Mesodermal cell (in vitro differentiated cells): Measurements from ENCODE around the gene PTGES2.

ENCODE experiments used
- H3K27ac ChIP-seq: 2 replicates; pipeline ENCODE4 v1.7.0; 2013; ENCODE audit warnings: mild to moderate bottlenecking, low read depth, low read length, moderate library complexity; ENCODE audit not compliant: severe bottlenecking
- H3K36me3 ChIP-seq: 2 replicates; pipeline ENCODE4 v1.7.1; 2013; ENCODE audit warnings: mild to moderate bottlenecking, low read length, moderate library complexity; ENCODE audit not compliant: control insufficient read depth, insufficient read depth
- H3K4me1 ChIP-seq: one replicate; pipeline ENCODE4 v1.7.1; 2013; ENCODE audit warnings: mild to moderate bottlenecking, low read length; ENCODE audit not compliant: insufficient read depth, control insufficient read depth, poor library complexity, severe bottlenecking
- H3K4me3 ChIP-seq: 2 replicates; pipeline ENCODE4 v1.7.0; 2013; ENCODE audit warnings: low read length, control low read depth, mild to moderate bottlenecking; ENCODE audit not compliant: insufficient read depth, poor library complexity, severe bottlenecking; ENCODE audit errors: extremely low read depth
- H3K9me3 ChIP-seq: 2 replicates; pipeline ENCODE4 v1.7.1; 2013; ENCODE audit warnings: mild to moderate bottlenecking, low read length, moderate library complexity; ENCODE audit not compliant: control insufficient read depth
- WGBS, 2 experiments: methylation state at CpG; one replicate each; pipeline ENCODE4 v1.1.5; 2013; ENCODE audit warnings: missing lambda C conversion rate in 2 of 2; ENCODE audit not compliant: insufficient coverage in 2 of 2; 5-methylcytosine and 5-hydroxymethylcytosine counted together

Gene PTGES2

DNA sequence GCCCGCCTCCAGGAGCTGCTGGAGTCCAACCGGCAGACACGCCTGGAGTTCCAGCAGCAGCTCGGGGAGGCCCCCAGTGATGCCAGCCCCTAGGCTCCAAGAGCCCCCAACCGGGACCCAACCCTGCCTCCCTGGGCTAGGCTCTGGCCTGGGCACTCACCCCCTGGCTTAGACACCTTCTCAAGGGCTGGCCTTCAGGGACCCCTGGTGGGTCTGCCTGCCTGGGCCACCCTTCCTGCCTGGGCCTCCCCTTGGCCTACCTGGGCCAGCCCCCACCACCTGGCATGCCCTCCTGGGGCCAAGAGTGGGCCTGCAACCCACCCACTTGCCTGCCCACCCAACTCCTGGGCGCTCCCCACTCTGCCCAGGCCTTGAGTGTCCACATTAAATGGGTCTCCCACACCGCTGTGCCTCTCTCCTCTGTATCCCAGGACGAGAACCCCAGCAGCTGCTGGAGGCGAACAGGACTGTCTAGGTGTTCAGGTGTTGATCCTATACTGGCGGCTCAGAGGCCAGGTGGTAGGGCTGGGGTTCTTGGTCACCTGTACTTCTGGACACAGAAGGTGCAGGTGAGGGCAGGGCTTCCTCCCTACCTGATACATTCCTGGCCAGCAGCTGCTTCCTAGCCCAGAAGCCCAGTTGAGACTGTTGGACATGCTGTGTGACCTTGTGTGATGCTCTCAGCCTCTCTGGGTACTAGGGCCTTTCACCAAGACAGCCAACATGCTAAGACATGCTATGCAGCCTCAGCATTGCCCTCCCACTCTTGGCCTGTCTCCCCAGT lies 36.2 kb upstream of the PTGES2 start:
- Histone ChIP-seq H3K4me3 (no peak overlapping the region), H3K36me3 (peaks cover 66% of the 10 kb centered on the region), H3K9me3 (no peaks in the 10 kb centered on the region), H3K27ac (no peak overlapping the region), H3K4me1 (no peaks in the 10 kb centered on the region)
- WGBS, 2 experiments, result 94 to 97% methylated on average over 8 of the region's 10 CpGs

DNA sequence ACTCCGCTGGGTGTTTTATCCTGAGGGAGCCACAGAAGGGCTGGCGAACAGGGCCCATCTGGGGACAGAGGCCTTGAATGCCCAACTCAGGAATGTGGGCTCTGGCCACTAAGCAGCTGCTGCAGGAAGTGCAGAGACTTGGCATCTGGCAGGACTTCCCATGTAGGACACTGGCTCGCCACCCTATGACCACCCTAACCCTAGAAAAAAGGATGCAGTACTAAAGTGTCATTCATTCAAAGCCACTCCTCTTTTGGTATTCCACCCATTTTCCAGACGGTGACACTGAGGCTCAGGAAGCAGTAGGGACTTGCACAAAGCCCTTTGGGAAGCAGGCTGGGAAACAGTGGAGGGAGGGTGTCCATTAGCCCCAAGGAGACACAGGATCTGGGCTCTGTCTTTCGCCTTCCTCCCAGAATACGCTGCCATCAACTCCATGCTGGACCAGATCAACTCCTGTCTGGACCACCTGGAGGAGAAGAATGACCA lies 35.5 kb upstream of the PTGES2 start:
- Histone ChIP-seq H3K4me1 (no peaks in the 10 kb centered on the region), H3K27ac (no peak overlapping the region), H3K4me3 (no peak overlapping the region), H3K36me3 (peaks cover 59% of the 10 kb centered on the region), H3K9me3 (no peaks in the 10 kb centered on the region)
- 91 to 97% methylated on average over 4 to 6 of the region's 6 CpGs for WGBS, 2 experiments

DNA sequence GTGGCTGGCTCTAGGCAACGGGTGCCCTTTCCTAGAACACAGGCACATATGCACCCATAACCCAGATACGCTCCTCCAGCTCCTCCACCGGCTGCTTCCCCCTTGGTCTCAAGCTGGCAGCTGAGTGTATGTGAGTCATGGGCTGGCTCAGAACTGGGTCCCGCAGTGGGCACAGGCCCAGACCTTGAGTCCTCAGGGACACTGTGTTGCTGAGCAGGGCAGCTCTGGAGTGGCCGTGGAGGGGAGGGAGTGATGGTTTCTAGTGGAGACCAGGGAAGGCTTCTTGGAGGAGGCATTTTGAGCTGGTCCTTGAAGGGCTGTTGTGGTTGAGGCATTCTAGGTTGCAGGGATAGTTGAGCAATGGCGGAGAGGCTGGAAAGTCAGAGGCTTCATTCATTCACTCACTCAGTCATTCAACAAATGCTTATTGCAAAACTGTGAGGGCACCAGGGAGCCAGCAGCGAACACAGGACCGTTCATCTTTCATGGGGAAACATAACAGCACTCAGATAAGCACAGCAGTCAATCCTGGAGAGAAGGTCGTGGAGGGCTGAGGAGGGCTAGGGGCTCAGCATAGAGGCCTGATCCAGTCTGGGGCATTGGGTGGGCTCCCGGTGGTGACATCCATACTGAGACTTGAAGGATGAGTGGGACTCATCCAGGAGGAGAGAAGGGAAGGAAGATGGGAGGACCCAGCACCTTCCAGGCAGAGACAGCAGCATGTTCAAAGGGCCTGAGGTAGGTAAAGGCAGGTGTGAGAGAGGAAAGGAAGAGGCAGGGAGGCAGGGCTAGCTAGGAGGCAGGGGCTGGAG lies 34.9 kb upstream of the PTGES2 start:
- no peaks in the 10 kb centered on the region for H3K4me1 ChIP-seq
- H3K27ac ChIP-seq, result no peak overlapping the region
- 98 to 99% methylated on average over 7 of the region's 10 CpGs for WGBS, 2 experiments
- no peak overlapping the region for H3K4me3 ChIP-seq
- H3K9me3 ChIP-seq, result no peaks in the 10 kb centered on the region
- peaks cover 53% of the 10 kb centered on the region for H3K36me3 ChIP-seq

DNA sequence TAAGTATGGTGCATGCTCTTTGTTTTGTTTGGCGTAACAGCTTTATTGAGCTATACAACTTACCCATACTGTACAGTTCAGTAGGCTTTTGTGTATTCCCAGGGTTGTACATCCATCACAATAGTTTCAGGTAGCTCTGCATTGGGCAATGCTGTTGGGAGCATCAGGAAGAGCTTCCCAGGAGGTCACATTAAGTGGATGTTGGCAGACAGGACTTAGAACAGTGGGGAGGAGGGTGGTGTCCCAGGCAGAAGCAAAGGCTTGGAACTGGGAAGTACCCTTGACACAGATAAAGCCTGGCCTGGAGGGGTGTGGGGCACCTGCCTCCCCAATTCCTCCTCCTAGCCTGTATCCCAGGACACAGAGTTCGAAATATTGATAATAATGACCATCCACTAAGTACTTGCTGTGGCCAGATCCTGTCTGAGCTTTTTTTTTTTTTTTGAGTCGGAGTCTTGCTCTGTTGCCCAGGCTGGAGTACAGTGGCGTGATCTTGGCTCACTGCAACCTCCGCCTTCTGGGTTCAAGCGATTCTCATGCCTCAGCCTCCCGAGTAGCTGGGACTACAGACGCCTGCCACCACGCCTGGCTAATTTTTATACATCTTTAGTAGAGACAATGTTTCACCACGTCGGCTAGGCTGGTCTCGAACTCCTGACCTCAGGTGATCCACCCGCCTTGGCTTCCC lies 33.8 kb upstream of the PTGES2 start:
- WGBS, 2 experiments, result 96% methylated on average over 11 to 12 of the region's 13 CpGs
- H3K9me3 ChIP-seq, result no peaks in the 10 kb centered on the region

DNA sequence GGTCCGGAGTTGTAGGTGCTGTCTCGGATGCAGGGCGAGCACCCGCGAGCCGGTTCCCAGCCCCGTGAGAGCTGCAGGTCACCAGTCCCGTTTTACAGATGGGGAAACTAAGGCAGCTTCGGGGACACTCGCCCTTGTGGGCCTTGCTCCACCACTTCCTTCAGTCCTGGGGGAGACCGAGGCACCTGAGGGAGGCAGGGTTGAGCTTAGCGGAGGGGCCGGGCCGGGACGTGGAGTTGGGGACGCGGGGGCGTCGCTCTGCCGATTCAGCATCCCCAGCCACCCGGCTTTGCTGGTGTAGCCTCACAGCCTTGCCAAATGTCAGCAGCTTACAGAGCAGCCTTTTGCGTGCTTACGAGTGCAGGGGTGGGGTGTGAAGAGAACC lies 33.1 kb upstream of the PTGES2 start:
- peak overlapping the region; percentile 62 for H3K27ac ChIP-seq
- no peaks in the 10 kb centered on the region for H3K4me1 ChIP-seq
- WGBS, 2 experiments, result 0 to 3% methylated on average over 9 to 21 of the region's 23 CpGs
- peak overlapping the region; percentile 79 for H3K4me3 ChIP-seq
- H3K9me3 ChIP-seq, result no peaks in the 10 kb centered on the region
- peaks cover 37% of the 10 kb centered on the region for H3K36me3 ChIP-seq

More for the DNA sequence above, 33.8 kb upstream of the PTGES2 start:
- Histone ChIP-seq H3K36me3 (peaks cover 42% of the 10 kb centered on the region), H3K27ac (no peak overlapping the region), H3K4me1 (no peaks in the 10 kb centered on the region), H3K4me3 (peak overlapping the region; percentile 79)

DNA sequence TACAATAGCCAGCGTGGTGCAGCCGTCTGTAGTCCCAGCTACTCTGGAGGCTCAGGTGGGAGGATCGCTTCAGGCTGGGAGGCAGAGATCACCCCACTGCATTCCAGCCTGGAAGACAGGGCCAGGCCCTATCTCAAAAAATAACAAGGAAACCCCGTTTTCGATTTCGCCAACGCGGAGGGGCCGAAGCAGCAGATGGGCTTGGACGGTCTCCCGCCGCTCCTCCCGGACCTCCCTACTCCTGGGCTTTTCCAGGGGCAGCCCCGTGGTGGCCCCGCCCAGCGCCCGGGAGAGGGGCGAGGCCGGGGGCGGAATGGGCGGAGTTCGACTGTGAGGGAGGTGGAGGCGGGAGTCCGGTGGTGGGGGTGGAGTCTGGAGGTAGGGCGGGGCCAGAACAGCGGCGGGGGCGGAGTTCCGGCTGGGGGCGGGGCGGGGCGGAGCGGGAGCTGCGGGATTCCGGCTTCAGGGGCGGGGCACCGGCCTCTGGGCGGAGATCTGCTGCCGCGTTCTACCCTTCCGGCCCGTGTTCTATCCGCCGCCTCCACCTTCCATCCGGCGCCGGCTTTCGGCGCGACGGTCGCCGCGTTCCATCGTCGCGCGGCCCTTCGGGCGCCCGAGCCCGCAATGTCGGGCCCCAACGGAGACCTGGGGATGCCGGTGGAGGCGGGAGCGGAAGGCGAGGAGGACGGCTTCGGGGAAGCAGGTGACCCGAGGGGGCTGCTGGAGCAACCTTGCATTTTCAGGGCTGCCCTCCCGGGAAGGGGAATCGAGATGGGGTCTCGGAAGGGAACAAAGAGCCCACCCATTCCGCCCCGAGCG lies 32.5 kb upstream of the PTGES2 start, which contains the start of gene BBLN:
Gene BBLN (plus strand): TSS at position 482 of the 819 bp plus-strand sequence. CDS start 143 bp downstream, at position 625.
- peak within 1 kb of the TSS; percentile 62 for H3K27ac ChIP-seq
- H3K4me3 ChIP-seq, result peak within 1 kb of the TSS; percentile 79

DNA sequence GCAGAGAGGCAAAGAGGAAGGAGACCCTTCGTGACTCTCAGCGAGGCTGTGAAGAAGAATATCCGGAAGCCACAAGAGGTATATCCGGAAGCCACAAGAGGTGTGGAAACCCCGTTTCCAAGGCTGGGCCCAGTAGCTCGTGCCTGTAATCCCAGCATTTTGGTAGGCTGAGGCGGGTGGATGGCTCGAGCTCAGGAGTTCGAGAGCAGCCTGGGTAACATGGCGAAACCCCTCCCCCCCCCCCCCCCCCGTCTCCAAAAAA lies 31.9 kb upstream of the PTGES2 start:
- Histone ChIP-seq H3K27ac (peak overlapping the region; percentile 29), H3K4me3 (peak overlapping the region; percentile 79), H3K4me1 (no peaks in the 10 kb centered on the region), H3K36me3 (peaks cover 28% of the 10 kb centered on the region), H3K9me3 (no peaks in the 10 kb centered on the region)
- 66 to 83% methylated on average over 6 to 7 of the region's 11 CpGs for WGBS, 2 experiments

More for the DNA sequence above, 32.5 kb upstream of the PTGES2 start, which contains the start of gene BBLN:
- Histone ChIP-seq H3K9me3 (no peaks in the 10 kb centered on the region), H3K4me1 (no peaks in the 10 kb centered on the region), H3K36me3 (peaks cover 33% of the 10 kb centered on the region)
- WGBS, 2 experiments, result 1% methylated on average over 46 to 61 of the region's 77 CpGs

DNA sequence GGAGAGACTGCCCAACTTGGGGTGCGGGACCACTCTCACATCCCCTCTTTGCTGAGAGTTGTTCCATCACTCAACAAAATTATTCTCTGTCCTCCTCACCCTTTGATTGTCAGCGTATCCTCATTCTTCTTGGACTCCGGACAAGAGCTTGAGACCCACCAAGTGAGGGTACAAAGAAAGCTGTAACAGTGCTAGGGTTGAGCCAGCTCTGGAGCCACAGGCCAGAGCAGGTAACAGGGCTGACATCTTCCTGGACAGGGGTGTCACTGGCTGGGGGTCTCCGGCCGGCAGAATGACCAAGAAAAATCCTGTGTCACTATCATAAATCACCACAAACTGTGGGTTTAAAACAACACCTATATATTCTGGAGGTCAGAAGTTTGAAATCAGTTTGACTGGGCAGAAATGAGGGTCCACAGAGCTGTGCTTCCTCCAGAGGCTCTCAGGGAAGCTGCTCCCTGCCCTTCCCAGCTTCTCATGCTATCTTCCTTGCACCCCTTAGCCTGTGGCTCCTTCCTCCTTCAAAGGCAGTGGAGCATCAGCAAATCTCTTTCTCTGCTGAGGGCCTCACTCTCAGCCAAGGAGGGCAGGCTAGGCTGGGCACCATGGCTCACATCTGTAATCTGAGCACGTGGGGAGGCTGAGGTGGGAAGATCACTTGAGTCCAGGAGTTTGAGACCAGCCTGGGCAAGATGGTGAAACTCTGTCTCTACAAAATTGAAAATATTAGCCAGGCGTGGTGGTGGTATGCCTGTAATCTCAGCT lies 28.4 kb upstream of the PTGES2 start:
- 95 to 96% methylated on average over 4 of the region's 7 CpGs for WGBS, 2 experiments
- no peak overlapping the region for H3K27ac ChIP-seq

DNA sequence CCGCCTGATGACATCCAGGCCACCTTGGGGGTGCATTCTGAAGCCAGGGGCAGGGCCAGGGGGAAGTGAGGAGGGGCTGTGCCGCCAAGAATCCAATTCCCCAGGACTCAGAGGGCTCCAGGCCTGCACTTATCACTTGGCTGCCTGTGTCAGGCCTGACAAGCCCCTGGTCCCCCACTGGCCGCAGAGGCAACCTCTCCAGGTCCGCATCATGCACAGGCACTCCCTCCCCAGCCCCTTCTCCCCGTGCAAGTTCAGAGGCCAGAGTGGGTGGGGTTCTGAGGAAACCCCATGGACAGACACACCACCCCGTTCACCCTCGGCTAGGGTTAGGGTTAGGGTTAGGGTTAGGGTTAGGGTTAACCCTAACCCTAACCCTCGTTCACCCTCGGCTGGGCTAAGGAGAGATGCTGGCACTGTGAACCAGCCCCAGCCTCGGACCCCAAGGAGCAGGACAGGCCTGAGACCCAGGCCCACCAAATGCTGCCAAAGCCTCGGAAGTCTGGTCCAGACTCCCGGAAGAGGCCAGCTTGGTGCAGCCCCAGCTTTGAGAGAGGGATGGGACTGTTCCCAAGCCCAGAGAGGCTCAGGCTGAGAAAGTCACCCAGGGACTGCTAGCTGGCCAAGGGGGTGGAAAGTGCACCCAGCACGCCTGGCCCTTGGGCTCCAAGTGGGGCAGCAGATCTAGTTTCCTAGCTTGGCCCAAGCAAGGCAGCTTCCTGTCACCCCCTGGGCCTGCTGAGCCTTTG lies 26.6 kb upstream of the PTGES2 start:
- Histone ChIP-seq H3K9me3 (no peaks in the 10 kb centered on the region), H3K27ac (no peak overlapping the region), H3K4me1 (no peaks in the 10 kb centered on the region), H3K4me3 (no peak overlapping the region), H3K36me3 (no peaks in the 10 kb centered on the region)
- WGBS, 2 experiments, result 79 to 83% methylated on average over 7 to 8 of the region's 13 CpGs

More for the DNA sequence above, 28.4 kb upstream of the PTGES2 start:
- no peaks in the 10 kb centered on the region for H3K4me1 ChIP-seq
- no peaks in the 10 kb centered on the region for H3K36me3 ChIP-seq
- no peak overlapping the region for H3K4me3 ChIP-seq
- H3K9me3 ChIP-seq, result no peaks in the 10 kb centered on the region
